Endodermal cell (in vitro differentiated cells): ENCODE measurements around the gene ARHGDIG. TPM values are rescaled to one million over a fixed set of nuclear protein-coding genes. Genes with fewer than 3 reads are reported as not detected.
A peak's percentile ranks its signal among the peaks of the same experiment; 100 is the strongest.

ENCODE experiments used
- DNase-seq: peaks from one replicate; pipeline ENCODE4 v3.0.0-alpha.2; 2017
- H3K27ac ChIP-seq: 2 replicates; pipeline ENCODE4 v1.5.1; 2013; ENCODE audit warnings: mild to moderate bottlenecking, low read depth, low read length, moderate library complexity
- H3K27me3 ChIP-seq: 2 replicates; pipeline ENCODE4 v1.6.1; 2013; ENCODE audit warnings: mild to moderate bottlenecking, low read length, moderate library complexity; ENCODE audit not compliant: insufficient read depth, control insufficient read depth, poor library complexity, severe bottlenecking
- H3K36me3 ChIP-seq: 2 replicates; pipeline ENCODE4 v1.7.0; 2013; ENCODE audit warnings: mild to moderate bottlenecking, low read length, moderate library complexity; ENCODE audit not compliant: control insufficient read depth, insufficient read depth
- H3K4me1 ChIP-seq: one replicate; pipeline ENCODE4 v1.7.0; 2013; ENCODE audit warnings: low read length; ENCODE audit not compliant: control insufficient read depth, insufficient read depth
- H3K4me3 ChIP-seq: 2 replicates; pipeline ENCODE4 v1.5.1; 2013; ENCODE audit warnings: mild to moderate bottlenecking, low read length, moderate library complexity
- H3K9ac ChIP-seq: 2 replicates; pipeline ENCODE4 v1.6.1; 2013; ENCODE audit warnings: mild to moderate bottlenecking, low read length, moderate library complexity; ENCODE audit not compliant: poor library complexity, severe bottlenecking; ENCODE audit errors: extremely low read depth
- H3K9me3 ChIP-seq: 2 replicates; pipeline ENCODE4 v1.6.1; 2013; ENCODE audit warnings: mild to moderate bottlenecking, low read length, moderate library complexity; ENCODE audit not compliant: control insufficient read depth
- H3K27ac Mint-ChIP-seq: 2 replicates; pipeline ENCODE4 v1.8.0; 2020; ENCODE audit warnings: mixed read lengths
- H3K27me3 Mint-ChIP-seq: 2 replicates; pipeline ENCODE4 v1.8.0; 2021; ENCODE audit warnings: mild to moderate bottlenecking, mixed read lengths; ENCODE audit not compliant: insufficient read depth
- H3K36me3 Mint-ChIP-seq: 2 replicates; pipeline ENCODE4 v1.8.0; 2020; ENCODE audit warnings: low read depth, mixed read lengths
- H3K4me1 Mint-ChIP-seq: 2 replicates; pipeline ENCODE4 v1.8.0; 2020; ENCODE audit warnings: mixed read lengths
- H3K4me3 Mint-ChIP-seq: 2 replicates; pipeline ENCODE4 v1.8.0; 2020; ENCODE audit warnings: mild to moderate bottlenecking, moderate library complexity, mixed read lengths
- H3K9me3 Mint-ChIP-seq: 2 replicates; pipeline ENCODE4 v1.8.0; 2020; ENCODE audit warnings: mild to moderate bottlenecking, mixed read lengths
- WGBS, 2 experiments: methylation state at CpG; one replicate each; pipeline versions ENCODE4 v1.1.5 to v1.1.7; 2013; ENCODE audit warnings: missing lambda C conversion rate in 2 of 2, mixed read lengths in 1 of 2; ENCODE audit not compliant: insufficient coverage in 1 of 2, insufficient read length in 1 of 2; 5-methylcytosine and 5-hydroxymethylcytosine counted together
- total RNA-seq, 2 donors: library from RNA; stranded (reverse); fragmentation: NEBNext Ultra II Directional in 1 of 2; extraction: Animal tissue kit (Norgen Biotek cat#: 25700) in 1 of 2; gene quantifications; 2 replicates in 1 of 2; 3 replicates in 1 of 2; pipeline ENCODE4 v1.2.1, GENCODE V29; 2021
- TF ChIP-seq, protein P1 (sequence below): fragments of 200-600 bp; sonication (generic); conservative IDR thresholded peaks from 2 replicates; pipeline ENCODE4 v1.5.0; 2021; ENCODE audit warnings: antibody characterized with exemption, mild to moderate bottlenecking

Gene ARHGDIG
- total RNA-seq, 2 donors from 2014 or later, result 6.8 to 19.2 TPM

DNA sequence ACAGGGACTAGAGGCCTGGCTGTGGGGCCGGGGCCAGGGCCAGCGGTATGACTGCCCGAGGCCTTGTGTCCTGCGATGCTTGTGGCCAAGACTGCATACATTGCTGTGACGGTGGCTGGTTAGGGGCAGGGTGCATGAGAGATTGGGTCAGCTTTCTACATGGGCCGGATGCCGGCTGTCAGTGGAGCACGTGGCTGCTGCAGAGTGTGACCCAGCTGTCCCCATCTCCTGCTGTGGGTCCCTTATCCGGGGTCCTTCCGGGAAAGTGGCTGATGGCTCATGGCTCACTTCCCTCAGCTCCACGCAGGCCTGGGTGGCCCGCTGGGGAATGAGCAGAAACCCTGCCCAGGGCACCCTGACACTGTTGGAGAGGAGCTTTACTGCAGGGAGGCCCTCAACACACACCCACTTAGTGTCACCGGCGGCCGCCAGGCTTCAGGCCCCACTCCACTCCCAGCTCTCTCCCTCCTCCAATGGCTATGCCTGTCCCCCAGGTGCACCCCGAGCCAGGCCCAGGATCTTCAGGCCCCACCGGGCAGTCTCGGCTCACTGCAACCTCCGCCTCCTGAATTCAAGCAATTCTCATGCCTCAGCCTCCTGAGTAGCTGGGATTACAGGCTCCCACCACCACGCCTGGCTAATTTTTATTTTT, 3.8 kb upstream of the ARHGDIG start:
- H3K27ac Mint-ChIP-seq, result no peak overlapping the region
- H3K27me3 Mint-ChIP-seq, result peaks cover 29% of the 10 kb centered on the region
- no peaks in the 10 kb centered on the region for H3K36me3 Mint-ChIP-seq
- no peaks in the 10 kb centered on the region for H3K4me1 ChIP-seq
- H3K4me1 Mint-ChIP-seq, result no peaks in the 10 kb centered on the region
- WGBS, 2 experiments, result 82 to 93% methylated on average over 14 to 20 of the region's 20 CpGs
- no peak overlapping the region for H3K4me3 ChIP-seq
- H3K27ac ChIP-seq, result no peak overlapping the region
- peaks cover 27% of the 10 kb centered on the region for H3K27me3 ChIP-seq
- H3K9me3 ChIP-seq, result no peaks in the 10 kb centered on the region
- no peaks in the 10 kb centered on the region for H3K36me3 ChIP-seq
- TF ChIP-seq, protein P1, sequence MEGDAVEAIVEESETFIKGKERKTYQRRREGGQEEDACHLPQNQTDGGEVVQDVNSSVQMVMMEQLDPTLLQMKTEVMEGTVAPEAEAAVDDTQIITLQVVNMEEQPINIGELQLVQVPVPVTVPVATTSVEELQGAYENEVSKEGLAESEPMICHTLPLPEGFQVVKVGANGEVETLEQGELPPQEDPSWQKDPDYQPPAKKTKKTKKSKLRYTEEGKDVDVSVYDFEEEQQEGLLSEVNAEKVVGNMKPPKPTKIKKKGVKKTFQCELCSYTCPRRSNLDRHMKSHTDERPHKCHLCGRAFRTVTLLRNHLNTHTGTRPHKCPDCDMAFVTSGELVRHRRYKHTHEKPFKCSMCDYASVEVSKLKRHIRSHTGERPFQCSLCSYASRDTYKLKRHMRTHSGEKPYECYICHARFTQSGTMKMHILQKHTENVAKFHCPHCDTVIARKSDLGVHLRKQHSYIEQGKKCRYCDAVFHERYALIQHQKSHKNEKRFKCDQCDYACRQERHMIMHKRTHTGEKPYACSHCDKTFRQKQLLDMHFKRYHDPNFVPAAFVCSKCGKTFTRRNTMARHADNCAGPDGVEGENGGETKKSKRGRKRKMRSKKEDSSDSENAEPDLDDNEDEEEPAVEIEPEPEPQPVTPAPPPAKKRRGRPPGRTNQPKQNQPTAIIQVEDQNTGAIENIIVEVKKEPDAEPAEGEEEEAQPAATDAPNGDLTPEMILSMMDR, result no peak
- no peak overlapping the region for H3K9ac ChIP-seq
- peak overlapping the region; percentile 52 for H3K4me3 Mint-ChIP-seq
- DNase-seq, result no peak
- H3K9me3 Mint-ChIP-seq, result no peaks in the 10 kb centered on the region

DNA sequence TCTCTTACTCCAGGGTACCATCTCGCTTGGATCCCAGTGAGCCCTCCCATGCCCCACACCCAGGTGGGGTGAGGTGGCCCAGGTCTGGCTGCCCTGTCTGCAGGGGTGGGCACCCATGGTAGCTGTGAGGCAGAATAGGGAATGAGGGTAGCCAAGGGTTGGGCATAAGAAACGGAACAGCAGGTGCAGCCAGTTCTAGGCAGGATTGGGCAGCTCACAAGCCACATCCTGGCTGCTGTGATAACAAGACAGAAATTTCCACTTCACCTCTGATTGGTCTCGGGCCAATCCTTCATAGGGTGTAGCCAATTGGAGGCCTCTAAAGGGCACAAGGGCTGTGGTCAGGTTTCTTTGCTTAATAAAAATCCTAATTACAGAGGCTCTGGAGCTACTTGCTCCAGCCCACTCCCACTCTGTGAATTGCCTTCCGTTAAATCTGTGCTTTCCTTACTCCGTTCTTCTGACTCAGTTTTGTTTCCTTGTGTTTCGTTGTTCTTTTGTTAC, 1.5 kb upstream of the ARHGDIG start:
- peaks cover 27% of the 10 kb centered on the region for H3K27me3 ChIP-seq
- no peak overlapping the region for H3K4me3 ChIP-seq

DNA sequence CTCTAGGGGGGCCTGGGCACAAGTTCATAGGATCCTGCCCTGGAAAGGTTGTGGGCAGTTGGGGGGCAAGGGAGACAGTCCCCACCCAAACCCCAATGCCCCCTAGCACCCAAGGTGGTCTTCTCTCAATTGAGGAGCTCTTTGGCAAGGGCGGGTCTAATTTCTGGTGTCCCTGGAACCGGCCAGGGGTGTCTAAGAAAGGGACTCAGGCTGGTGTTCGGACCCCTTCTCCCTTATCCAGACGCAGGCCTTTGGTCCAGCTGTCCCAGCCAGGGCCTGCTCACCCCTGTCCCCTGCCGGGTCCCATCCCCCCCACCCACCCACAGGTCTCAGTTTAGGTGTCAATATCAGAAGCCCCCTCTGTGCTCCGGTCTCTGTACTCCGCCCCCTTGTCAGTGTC, 860 bp upstream of the ARHGDIG start:
- Mint-ChIP-seq H3K36me3 (no peaks in the 10 kb centered on the region), H3K4me3 (peak overlapping the region; percentile 47), H3K4me1 (no peaks in the 10 kb centered on the region), H3K27me3 (peaks cover 24% of the 10 kb centered on the region), H3K27ac (no peak overlapping the region), H3K9me3 (peaks cover 2% of the 10 kb centered on the region)
- Histone ChIP-seq H3K4me3 (no peak overlapping the region), H3K27ac (no peak overlapping the region), H3K4me1 (peaks cover 3% of the 10 kb centered on the region), H3K9ac (no peak overlapping the region), H3K9me3 (no peaks in the 10 kb centered on the region), H3K36me3 (no peaks in the 10 kb centered on the region), H3K27me3 (peaks cover 21% of the 10 kb centered on the region)
- WGBS, 2 experiments, result 81 to 85% methylated on average over 4 to 7 of the region's 7 CpGs
- no peak for DNase-seq
- TF ChIP-seq, protein P1, result no peak

More for the DNA sequence above, 1.5 kb upstream of the ARHGDIG start:
- Mint-ChIP-seq H3K27me3 (peaks cover 28% of the 10 kb centered on the region), H3K4me3 (no peak overlapping the region), H3K27ac (no peak overlapping the region), H3K9me3 (no peaks in the 10 kb centered on the region), H3K4me1 (no peaks in the 10 kb centered on the region), H3K36me3 (no peaks in the 10 kb centered on the region)
- TF ChIP-seq, protein P1, result no peak
- Histone ChIP-seq H3K9ac (no peak overlapping the region), H3K4me1 (peaks cover 3% of the 10 kb centered on the region), H3K27ac (no peak overlapping the region), H3K36me3 (no peaks in the 10 kb centered on the region), H3K9me3 (no peaks in the 10 kb centered on the region)
- peak; percentile 79 for DNase-seq
- 82 to 83% methylated on average over 5 to 6 of the region's 6 CpGs for WGBS, 2 experiments
